ENCODE data around the gene CPLANE2.

CPLANE2 gene

DNA sequence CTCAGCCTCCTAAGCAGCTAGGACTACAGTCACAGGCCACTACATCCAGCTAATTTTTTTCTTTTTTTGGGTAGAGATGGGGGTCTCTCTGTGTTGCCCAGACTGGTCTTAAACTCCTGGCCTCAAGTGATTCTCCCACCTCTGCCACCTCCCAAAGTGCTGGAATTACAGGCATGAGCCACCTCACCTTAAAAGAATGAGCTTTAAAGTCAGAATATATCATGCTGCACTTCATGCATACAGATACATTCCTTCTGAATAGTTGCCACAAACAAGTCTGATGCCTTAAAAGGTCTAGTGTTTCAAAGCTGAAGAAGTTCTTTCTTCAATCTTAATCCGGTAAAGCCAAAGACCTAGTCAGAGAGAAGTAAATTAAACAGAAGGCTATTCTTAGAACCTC, 23.8 kb upstream of the CPLANE2 start:
- TF ChIP-seq RAD21 (IDR thresholded peaks at IDR 0.05; ENCODE audit: low read depth) (no peak), TEAD4 (IDR thresholded peaks at IDR 0.05) (peak; percentile 88), TAF1 (IDR thresholded peaks at IDR 0.05; ENCODE audit: low read depth) (no peak)
- TF ChIP-seq, protein P1, sequence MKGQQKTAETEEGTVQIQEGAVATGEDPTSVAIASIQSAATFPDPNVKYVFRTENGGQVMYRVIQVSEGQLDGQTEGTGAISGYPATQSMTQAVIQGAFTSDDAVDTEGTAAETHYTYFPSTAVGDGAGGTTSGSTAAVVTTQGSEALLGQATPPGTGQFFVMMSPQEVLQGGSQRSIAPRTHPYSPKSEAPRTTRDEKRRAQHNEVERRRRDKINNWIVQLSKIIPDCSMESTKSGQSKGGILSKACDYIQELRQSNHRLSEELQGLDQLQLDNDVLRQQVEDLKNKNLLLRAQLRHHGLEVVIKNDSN (IDR thresholded peaks at IDR 0.05) = no peak
- TF ChIP-seq, protein P2, sequence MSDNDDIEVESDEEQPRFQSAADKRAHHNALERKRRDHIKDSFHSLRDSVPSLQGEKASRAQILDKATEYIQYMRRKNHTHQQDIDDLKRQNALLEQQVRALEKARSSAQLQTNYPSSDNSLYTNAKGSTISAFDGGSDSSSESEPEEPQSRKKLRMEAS (IDR thresholded peaks at IDR 0.05) = 0 out of 2 replicates have a peak, but pooled peaks have one; percentile 39

DNA sequence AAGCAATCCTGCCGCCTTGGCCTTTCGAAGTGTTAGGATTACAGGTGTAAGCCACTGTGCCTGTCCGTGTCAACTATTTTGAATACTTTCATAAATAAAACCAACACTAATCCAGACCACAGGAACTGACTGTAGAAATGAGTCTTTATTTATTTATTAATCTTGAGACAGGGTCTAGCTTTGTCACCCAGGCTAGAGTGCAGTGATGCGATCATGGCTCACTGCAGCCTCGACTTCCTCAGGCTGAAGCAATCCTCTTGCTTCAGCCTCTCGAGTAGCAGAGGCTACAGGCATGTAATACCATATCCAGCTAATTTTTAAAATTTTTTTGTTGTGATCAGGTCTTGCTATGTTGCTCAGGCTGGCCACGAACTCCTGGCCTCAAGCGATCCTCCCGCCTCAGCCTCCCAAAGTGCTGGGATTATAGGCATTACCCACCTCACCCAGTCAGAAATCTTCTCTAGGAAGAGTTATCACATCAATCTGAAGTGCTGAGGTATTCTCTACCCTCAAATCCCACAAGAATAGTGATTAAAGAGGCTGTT, 21.7 kb upstream of the CPLANE2 start:
- no peak for TF ChIP-seq TEAD4 (IDR thresholded peaks at IDR 0.05)
- TF ChIP-seq, protein P1 (IDR thresholded peaks at IDR 0.05) = no peak
- TF ChIP-seq, protein P2 (IDR thresholded peaks at IDR 0.05) = no peak
- no peak for TF ChIP-seq RAD21 (IDR thresholded peaks at IDR 0.05; ENCODE audit: low read depth)
- no peak for TF ChIP-seq TCF12 (IDR thresholded peaks at IDR 0.05; ENCODE audit: low read depth)
- TF ChIP-seq, protein P3, sequence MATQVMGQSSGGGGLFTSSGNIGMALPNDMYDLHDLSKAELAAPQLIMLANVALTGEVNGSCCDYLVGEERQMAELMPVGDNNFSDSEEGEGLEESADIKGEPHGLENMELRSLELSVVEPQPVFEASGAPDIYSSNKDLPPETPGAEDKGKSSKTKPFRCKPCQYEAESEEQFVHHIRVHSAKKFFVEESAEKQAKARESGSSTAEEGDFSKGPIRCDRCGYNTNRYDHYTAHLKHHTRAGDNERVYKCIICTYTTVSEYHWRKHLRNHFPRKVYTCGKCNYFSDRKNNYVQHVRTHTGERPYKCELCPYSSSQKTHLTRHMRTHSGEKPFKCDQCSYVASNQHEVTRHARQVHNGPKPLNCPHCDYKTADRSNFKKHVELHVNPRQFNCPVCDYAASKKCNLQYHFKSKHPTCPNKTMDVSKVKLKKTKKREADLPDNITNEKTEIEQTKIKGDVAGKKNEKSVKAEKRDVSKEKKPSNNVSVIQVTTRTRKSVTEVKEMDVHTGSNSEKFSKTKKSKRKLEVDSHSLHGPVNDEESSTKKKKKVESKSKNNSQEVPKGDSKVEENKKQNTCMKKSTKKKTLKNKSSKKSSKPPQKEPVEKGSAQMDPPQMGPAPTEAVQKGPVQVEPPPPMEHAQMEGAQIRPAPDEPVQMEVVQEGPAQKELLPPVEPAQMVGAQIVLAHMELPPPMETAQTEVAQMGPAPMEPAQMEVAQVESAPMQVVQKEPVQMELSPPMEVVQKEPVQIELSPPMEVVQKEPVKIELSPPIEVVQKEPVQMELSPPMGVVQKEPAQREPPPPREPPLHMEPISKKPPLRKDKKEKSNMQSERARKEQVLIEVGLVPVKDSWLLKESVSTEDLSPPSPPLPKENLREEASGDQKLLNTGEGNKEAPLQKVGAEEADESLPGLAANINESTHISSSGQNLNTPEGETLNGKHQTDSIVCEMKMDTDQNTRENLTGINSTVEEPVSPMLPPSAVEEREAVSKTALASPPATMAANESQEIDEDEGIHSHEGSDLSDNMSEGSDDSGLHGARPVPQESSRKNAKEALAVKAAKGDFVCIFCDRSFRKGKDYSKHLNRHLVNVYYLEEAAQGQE (IDR thresholded peaks at IDR 0.05; ENCODE audit: low read depth) = no peak
- no peak for TF ChIP-seq TAF1 (IDR thresholded peaks at IDR 0.05; ENCODE audit: low read depth)
- no peak for TF ChIP-seq CREB1 (IDR thresholded peaks at IDR 0.05; ENCODE audit: low read depth)
- TF ChIP-seq EGR1 (IDR thresholded peaks at IDR 0.05) = no peak
- no peak for TF ChIP-seq YY1 (IDR thresholded peaks at IDR 0.05; ENCODE audit: low read depth)
- no peak for TF ChIP-seq EP300 (IDR thresholded peaks at IDR 0.05; ENCODE audit: borderline replicate concordance)
- no peak for TF ChIP-seq NFIC (IDR thresholded peaks at IDR 0.05)
- no peak for TF ChIP-seq FOXM1 (IDR thresholded peaks at IDR 0.05; ENCODE audit: borderline replicate concordance, low read depth)
- TF ChIP-seq ZBTB7A (IDR thresholded peaks at IDR 0.05; ENCODE audit: low read depth) = no peak
- TF ChIP-seq CEBPB (IDR thresholded peaks at IDR 0.05) = no peak

DNA sequence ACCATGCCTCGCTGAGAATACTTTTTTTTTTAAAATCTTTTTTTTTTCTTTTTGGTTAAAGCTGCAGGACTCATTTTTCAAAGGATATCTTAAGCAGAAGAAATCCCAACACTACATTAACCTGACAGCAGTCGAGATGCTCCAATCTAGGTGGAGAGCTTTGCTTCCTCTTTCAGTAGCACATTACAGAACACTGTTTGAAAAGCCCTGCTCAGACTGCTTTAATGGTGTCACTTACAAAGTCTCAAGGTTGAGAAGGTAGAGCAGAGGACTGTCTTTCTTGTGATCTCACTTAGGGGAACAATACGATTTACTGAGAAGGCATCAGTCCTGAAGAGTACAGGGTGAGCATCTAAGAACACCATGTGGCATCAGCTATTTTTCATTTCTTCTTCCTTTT, 21.0 kb upstream of the CPLANE2 start:
- TF ChIP-seq CREB1 (IDR thresholded peaks at IDR 0.05; ENCODE audit: low read depth) (no peak), TAF1 (IDR thresholded peaks at IDR 0.05; ENCODE audit: low read depth) (no peak), ZBTB7A (IDR thresholded peaks at IDR 0.05; ENCODE audit: low read depth) (no peak), RAD21 (IDR thresholded peaks at IDR 0.05; ENCODE audit: low read depth) (no peak), YY1 (IDR thresholded peaks at IDR 0.05; ENCODE audit: low read depth) (no peak)
- TF ChIP-seq, protein P2 (IDR thresholded peaks at IDR 0.05) = no peak

DNA sequence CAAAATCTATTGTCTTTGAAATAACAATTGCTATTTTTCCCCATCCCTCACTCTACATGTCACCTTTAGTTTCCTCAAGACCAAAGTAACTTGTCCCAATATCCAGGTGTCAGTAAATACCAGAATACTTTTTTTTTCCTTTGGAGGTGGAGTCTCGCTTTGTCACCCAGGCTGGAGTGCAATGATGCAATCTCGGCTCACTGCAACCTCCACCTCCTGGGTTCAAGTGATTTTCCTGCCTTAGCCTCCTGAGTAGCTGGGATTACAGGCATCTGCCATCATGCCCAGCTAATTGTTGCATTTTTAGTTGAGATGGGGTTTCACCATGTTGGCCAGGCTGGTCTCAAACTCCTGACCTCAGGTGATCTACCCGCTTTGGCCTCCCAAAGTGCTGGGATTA, 20.6 kb upstream of the CPLANE2 start:
- 0 out of 2 replicates have a peak, but pooled peaks have one; percentile 27 for TF ChIP-seq CEBPB (IDR thresholded peaks at IDR 0.05)

DNA sequence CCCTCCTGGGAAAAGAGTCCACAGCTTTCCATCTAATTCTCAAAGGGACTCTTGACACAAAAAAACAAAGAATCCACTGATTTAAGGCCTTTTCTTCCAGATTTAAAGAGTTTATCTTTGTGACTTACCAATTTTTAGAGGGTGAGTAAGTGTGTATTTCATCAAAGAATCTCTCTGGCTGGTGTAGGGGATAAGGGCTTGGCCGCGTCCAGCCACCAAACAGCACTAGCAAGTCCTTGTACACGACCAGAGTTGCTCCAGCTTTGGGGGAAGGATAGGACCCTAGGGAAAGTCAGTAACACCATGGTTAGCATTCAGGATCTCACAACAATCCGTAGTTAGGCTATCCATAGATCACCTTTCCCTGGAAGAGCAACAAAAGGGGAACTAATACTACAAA, 19.5 kb upstream of the CPLANE2 start:
- no peak for TF ChIP-seq NFIC (IDR thresholded peaks at IDR 0.05)
- no peak for TF ChIP-seq RAD21 (IDR thresholded peaks at IDR 0.05; ENCODE audit: low read depth)
- no peak for TF ChIP-seq TAF1 (IDR thresholded peaks at IDR 0.05; ENCODE audit: low read depth)
- TF ChIP-seq FOXM1 (IDR thresholded peaks at IDR 0.05; ENCODE audit: borderline replicate concordance, low read depth) = no peak
- TF ChIP-seq CEBPB (IDR thresholded peaks at IDR 0.05) = no peak
- no peak for TF ChIP-seq EP300 (IDR thresholded peaks at IDR 0.05; ENCODE audit: borderline replicate concordance)
- TF ChIP-seq, protein P1 (IDR thresholded peaks at IDR 0.05) = no peak
- TF ChIP-seq, protein P2 (IDR thresholded peaks at IDR 0.05) = no peak
- no peak for TF ChIP-seq TCF12 (IDR thresholded peaks at IDR 0.05; ENCODE audit: low read depth)
- no peak for TF ChIP-seq TEAD4 (IDR thresholded peaks at IDR 0.05)
- TF ChIP-seq YY1 (IDR thresholded peaks at IDR 0.05; ENCODE audit: low read depth) = no peak
- TF ChIP-seq ZBTB7A (IDR thresholded peaks at IDR 0.05; ENCODE audit: low read depth) = no peak
- TF ChIP-seq, protein P3 (IDR thresholded peaks at IDR 0.05; ENCODE audit: low read depth) = no peak

Measured in Ishikawa (cell line).